SK-N-SH (cell line): ENCODE data around the gene RCOR1.

Experiments used
- FOSL2 ChIP-seq: IDR thresholded peaks from 2 replicates; pipeline ENCODE4 v1.4.0; 2012; ENCODE audit warnings: low read depth, mild to moderate bottlenecking, moderate library complexity, borderline replicate concordance
- MXI1 ChIP-seq: IDR thresholded peaks from 2 replicates; pipeline ENCODE4 v1.6.1; 2012; ENCODE audit warnings: mild to moderate bottlenecking, low read depth, low read length, improper control_type of control experiment
- RAD21 ChIP-seq: IDR thresholded peaks from 2 replicates; pipeline ENCODE4 v1.6.1; 2012; ENCODE audit warnings: mild to moderate bottlenecking, low read length
- RFX5 ChIP-seq: IDR thresholded peaks from 2 replicates; pipeline ENCODE4 v1.6.1; 2012; ENCODE audit warnings: mild to moderate bottlenecking, improper control_type of control experiment, low read length
- SMC3 ChIP-seq: IDR thresholded peaks from 2 replicates; pipeline ENCODE4 v1.6.1; 2012; ENCODE audit warnings: low read depth, low read length, improper control_type of control experiment
- TF ChIP-seq, protein P1 (sequence below): fragments of 200-600 bp; sonication (generic); IDR thresholded peaks from 2 replicates; pipeline ENCODE4 v1.6.1; 2017; ENCODE audit warnings: antibody characterized with exemption, mild to moderate bottlenecking, moderate library complexity

GRCh38 chr14:102573591-102574046 lies 18.8 kb upstream of the RCOR1 start:
- TF ChIP-seq, protein P1, sequence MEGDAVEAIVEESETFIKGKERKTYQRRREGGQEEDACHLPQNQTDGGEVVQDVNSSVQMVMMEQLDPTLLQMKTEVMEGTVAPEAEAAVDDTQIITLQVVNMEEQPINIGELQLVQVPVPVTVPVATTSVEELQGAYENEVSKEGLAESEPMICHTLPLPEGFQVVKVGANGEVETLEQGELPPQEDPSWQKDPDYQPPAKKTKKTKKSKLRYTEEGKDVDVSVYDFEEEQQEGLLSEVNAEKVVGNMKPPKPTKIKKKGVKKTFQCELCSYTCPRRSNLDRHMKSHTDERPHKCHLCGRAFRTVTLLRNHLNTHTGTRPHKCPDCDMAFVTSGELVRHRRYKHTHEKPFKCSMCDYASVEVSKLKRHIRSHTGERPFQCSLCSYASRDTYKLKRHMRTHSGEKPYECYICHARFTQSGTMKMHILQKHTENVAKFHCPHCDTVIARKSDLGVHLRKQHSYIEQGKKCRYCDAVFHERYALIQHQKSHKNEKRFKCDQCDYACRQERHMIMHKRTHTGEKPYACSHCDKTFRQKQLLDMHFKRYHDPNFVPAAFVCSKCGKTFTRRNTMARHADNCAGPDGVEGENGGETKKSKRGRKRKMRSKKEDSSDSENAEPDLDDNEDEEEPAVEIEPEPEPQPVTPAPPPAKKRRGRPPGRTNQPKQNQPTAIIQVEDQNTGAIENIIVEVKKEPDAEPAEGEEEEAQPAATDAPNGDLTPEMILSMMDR, result no peak
- no peak for TF ChIP-seq RAD21
- TF ChIP-seq SMC3, result no peak
- TF ChIP-seq MXI1, result no peak
- TF ChIP-seq RFX5, result no peak
- no peak for TF ChIP-seq FOSL2
